Hepatic stellate cell (primary cell): ENCODE results near the gene UBR2.
A peak's percentile ranks its signal among the peaks of the same experiment; 100 is the strongest.
"Not testable (repeated sequence)": the region's sequence is repeated elsewhere in the genome, so short reads cannot be mapped to it uniquely, and the experiment has no call there.

ENCODE experiments used
- DNase-seq: peaks from one replicate; pipeline ENCODE4 v3.0.0; 2011; ENCODE audit warnings: low spot score

Gene UBR2

GRCh38 chr6:42693725-42694323 lies 130.0 kb downstream of the UBR2 start:
- DNase-seq, result no peak

- DNase-seq, result peak; percentile 63
Observed at GRCh38 chr6:42694586-42694985, 130.8 kb downstream of the UBR2 start.

GRCh38 chr6:42696526-42697267 lies 132.9 kb downstream of the UBR2 start:
- peak; percentile 34 for DNase-seq

GRCh38 chr6:42697268-42697655 lies 133.4 kb downstream of the UBR2 start:
- DNase-seq, result no peak

GRCh38 chr6:42698217-42698616 lies 134.4 kb downstream of the UBR2 start:
- DNase-seq, result no peak

GRCh38 chr6:42702200-42702599 lies 138.4 kb downstream of the UBR2 start:
- DNase-seq, result peak; percentile 61

GRCh38 chr6:42702786-42703185 lies 139.0 kb downstream of the UBR2 start:
- not testable (repeated sequence) for DNase-seq

GRCh38 chr6:42704251-42704936 lies 140.6 kb downstream of the UBR2 start:
- no peak for DNase-seq

GRCh38 chr6:42704937-42705374 lies 141.1 kb downstream of the UBR2 start:
- no peak for DNase-seq

- no peak for DNase-seq
Observed at GRCh38 chr6:42707595-42707994, 143.8 kb downstream of the UBR2 start.

- no peak for DNase-seq
Observed at GRCh38 chr6:42708096-42708495, 144.3 kb downstream of the UBR2 start.

- DNase-seq, result no peak
Observed at GRCh38 chr6:42709871-42710270, 146.0 kb downstream of the UBR2 start.

GRCh38 chr6:42710316-42710715 lies 146.5 kb downstream of the UBR2 start:
- DNase-seq, result peak; percentile 47

- no peak for DNase-seq
Observed at GRCh38 chr6:42711930-42712329, 148.1 kb downstream of the UBR2 start.

GRCh38 chr6:42714098-42714761 lies 150.4 kb downstream of the UBR2 start:
- DNase-seq, result peak; percentile 38

- DNase-seq, result no peak
Observed at GRCh38 chr6:42715871-42716270, 152.0 kb downstream of the UBR2 start.

GRCh38 chr6:42720739-42721138 lies 156.9 kb downstream of the UBR2 start:
- DNase-seq, result no peak

GRCh38 chr6:42722497-42722896 lies 158.7 kb downstream of the UBR2 start, which contains the start of gene PRPH2:
PRPH2 (minus strand) TSS chr6:42722597; CDS start chr6:42722334, 263 bp downstream.
- no peak for DNase-seq

GRCh38 chr6:42724825-42725224 lies 161.0 kb downstream of the UBR2 start:
- no peak for DNase-seq

GRCh38 chr6:42726026-42726425 lies 162.2 kb downstream of the UBR2 start:
- DNase-seq, result no peak

- DNase-seq, result peak; percentile 79
Observed at GRCh38 chr6:42726485-42727086, 162.8 kb downstream of the UBR2 start.

GRCh38 chr6:42727087-42727611 lies 163.3 kb downstream of the UBR2 start:
- no peak for DNase-seq
